HepG2 (cell line): ENCODE data around the gene DFFA. TPM values are rescaled to one million over a fixed set of nuclear protein-coding genes. Genes with fewer than 3 reads are reported as not detected.

Experiments
- ELF3 ChIP-seq: IDR thresholded peaks from 2 replicates; pipeline ENCODE4 v1.6.1; 2016; ENCODE audit warnings: missing genetic modification reagents, missing compliant biosample characterization
- FOXJ3 ChIP-seq: sonication (generic); formaldehyde crosslinking; IDR thresholded peaks from 2 replicates; pipeline ENCODE4 v1.4.0; 2020; ENCODE audit warnings: missing genetic modification reagents, mild to moderate bottlenecking, borderline replicate concordance
- HMG20B ChIP-seq: conservative IDR thresholded peaks from 2 replicates; pipeline ENCODE4 v1.6.1; 2016; ENCODE audit warnings: missing genetic modification reagents, missing compliant biosample characterization
- KLF11 ChIP-seq: IDR thresholded peaks from 2 replicates; pipeline ENCODE4 v1.6.1; 2016; ENCODE audit warnings: missing compliant biosample characterization
- NCOA2 ChIP-seq: sonication (generic); formaldehyde crosslinking; IDR thresholded peaks from 2 replicates; pipeline ENCODE4 v1.8.0; 2022; ENCODE audit warnings: inconsistent platforms
- NFIC ChIP-seq: IDR thresholded peaks from 2 replicates; pipeline ENCODE4 v1.6.1; 2012; ENCODE audit warnings: mild to moderate bottlenecking, low read length, inconsistent platforms
- NFKB2 ChIP-seq: sonication (generic); formaldehyde crosslinking; IDR thresholded peaks from 2 replicates; pipeline ENCODE4 v1.4.0; 2020; ENCODE audit warnings: missing genetic modification reagents, borderline replicate concordance
- POLR2AphosphoS5 ChIP-seq: IDR thresholded peaks from 2 replicates; pipeline ENCODE4 v1.6.1; 2012; ENCODE audit warnings: low read depth, low read length
- SMYD3 ChIP-seq: sonication (generic); formaldehyde crosslinking; IDR thresholded peaks from 2 replicates; pipeline ENCODE4 v1.8.1; 2023; ENCODE audit warnings: mild to moderate bottlenecking, missing genetic modification reagents
- TAF15 ChIP-seq: fragments of 200-400 bp; formaldehyde crosslinking; IDR thresholded peaks from one replicate; pipeline ENCODE4 v1.6.1; 2018; ENCODE audit warnings: mild to moderate bottlenecking, low read depth, low read length; ENCODE audit not compliant: poor library complexity, severe bottlenecking
- U2AF2 ChIP-seq: fragments of 200-400 bp; formaldehyde crosslinking; IDR thresholded peaks from 2 replicates; pipeline ENCODE4 v1.6.1; 2017; ENCODE audit warnings: low read depth, mild to moderate bottlenecking, low read length
- ZNF782 ChIP-seq: sonication (generic); formaldehyde crosslinking; IDR thresholded peaks from 2 replicates; pipeline ENCODE4 v1.4.0; 2020; ENCODE audit warnings: missing genetic modification reagents, mild to moderate bottlenecking, borderline replicate concordance
- polyA plus RNA-seq, 8 experiments: library from polyadenylated mRNA; depleted of rRNA in 3 of 8; stranded (reverse) in 7 of 8; unstranded in 1 of 8; fragments of >200 nt; fragmentation: Illumina TruSeq in 4 of 8; extraction: Trizol in 4 of 8; gene quantifications; 2 replicates each; pipeline versions ENCODE4 v1.2.1 to v1.2.3, GENCODE V29; 2011 to 2016; ENCODE audit warnings: low read depth in 4 of 8, missing spikeins in 1 of 8, mixed read lengths in 1 of 8; ENCODE audit not compliant: insufficient read depth in 1 of 8
- total RNA-seq, 5 experiments: library from RNA; depleted of rRNA; stranded (reverse); fragments of >200 nt; fragmentation: Illumina TruSeq; extraction: Trizol; gene quantifications; 2 replicates each; pipeline ENCODE4 v1.2.3, GENCODE V29; 2016; ENCODE audit warnings: low read depth in 1 of 5
- TF ChIP-seq, protein P1 (sequence below): sonication (generic); formaldehyde crosslinking; IDR thresholded peaks from 2 replicates; pipeline ENCODE4 v1.4.0; 2020; ENCODE audit warnings: missing genetic modification reagents, borderline replicate concordance
- TF ChIP-seq, protein P2 (sequence below), 2 experiments: fragments of 450-650 bp in 1 of 2; sonication (generic) in 1 of 2; formaldehyde crosslinking in 1 of 2; IDR thresholded peaks; 2 replicates each; pipeline versions ENCODE4 v1.6.1 to v1.8.0; 2016 to 2022; ENCODE audit warnings: antibody characterized with exemption in 1 of 2, mild to moderate bottlenecking in 1 of 2, missing genetic modification reagents in 1 of 2
- TF ChIP-seq, protein P3 (sequence below): sonication (generic); formaldehyde crosslinking; IDR thresholded peaks from 2 replicates; pipeline ENCODE4 v1.5.1; 2020; ENCODE audit warnings: mild to moderate bottlenecking, moderate library complexity, missing genetic modification reagents

Gene DFFA
- total and polyA plus RNA-seq, 2 of the 13 experiments (the other 11 are each of a cell fraction or from before 2014, with no cell fraction given): 16.5 to 33.9 TPM

DNA sequence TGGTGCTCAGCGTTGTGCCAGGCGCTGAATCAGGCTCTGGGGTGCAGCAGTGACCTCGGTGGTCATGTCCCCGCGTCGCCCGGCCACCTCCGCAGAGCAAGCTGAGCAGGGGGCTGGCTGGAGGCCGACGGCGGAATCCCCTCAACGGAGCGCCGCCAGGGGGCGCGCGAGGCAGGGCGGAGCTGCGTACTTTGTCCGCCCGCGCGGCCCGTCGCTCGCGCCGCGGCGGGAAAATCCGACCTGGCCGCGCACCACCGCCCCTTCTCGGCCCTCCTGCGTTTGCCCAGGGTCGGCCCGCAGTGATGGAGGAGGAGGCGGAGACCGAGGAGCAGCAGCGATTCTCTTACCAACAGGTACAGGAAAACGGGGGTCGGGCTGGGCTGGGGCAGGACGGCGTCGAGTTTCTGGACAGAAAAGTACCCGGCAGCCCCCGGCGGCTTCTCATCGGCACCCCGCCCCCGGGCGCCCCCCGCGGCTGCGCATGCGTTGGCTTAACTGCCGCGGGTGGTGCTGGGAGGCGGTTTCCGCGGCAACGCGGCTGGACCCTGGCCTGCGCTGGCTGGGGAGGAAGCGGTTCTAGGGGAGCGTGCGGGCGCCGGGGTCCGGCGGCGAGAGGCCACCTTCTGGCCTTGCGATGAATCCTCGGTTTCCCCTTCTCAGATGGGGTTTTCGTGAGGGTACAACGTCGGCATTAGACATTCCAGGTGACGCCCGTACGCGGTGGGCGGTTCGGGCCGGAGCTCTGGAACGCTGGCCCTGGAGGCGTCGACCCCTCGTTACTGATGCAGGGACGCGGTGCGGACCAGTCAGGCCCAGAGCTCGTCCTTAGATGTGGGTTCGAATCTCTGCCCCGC is 41.9 kb downstream of the DFFA start, which contains the start of gene CENPS (continued):
- no peak for TF ChIP-seq HMG20B (CRISPR knock-in tag)
- TF ChIP-seq ZNF782 (CRISPR knock-in tag): peak; percentile 90; the same call in 1 of the 2 replicates
- no peak for TF ChIP-seq NFIC
- peak; percentile 32 for TF ChIP-seq TAF15
- TF ChIP-seq NCOA2 (CRISPR knock-in tag): peak; percentile 17; the same call in 1 of the 2 replicates
- TF ChIP-seq U2AF2: no peak
- TF ChIP-seq ELF3: peak; percentile 69
- TF ChIP-seq SMYD3: peak; percentile 95
- TF ChIP-seq, protein P1, sequence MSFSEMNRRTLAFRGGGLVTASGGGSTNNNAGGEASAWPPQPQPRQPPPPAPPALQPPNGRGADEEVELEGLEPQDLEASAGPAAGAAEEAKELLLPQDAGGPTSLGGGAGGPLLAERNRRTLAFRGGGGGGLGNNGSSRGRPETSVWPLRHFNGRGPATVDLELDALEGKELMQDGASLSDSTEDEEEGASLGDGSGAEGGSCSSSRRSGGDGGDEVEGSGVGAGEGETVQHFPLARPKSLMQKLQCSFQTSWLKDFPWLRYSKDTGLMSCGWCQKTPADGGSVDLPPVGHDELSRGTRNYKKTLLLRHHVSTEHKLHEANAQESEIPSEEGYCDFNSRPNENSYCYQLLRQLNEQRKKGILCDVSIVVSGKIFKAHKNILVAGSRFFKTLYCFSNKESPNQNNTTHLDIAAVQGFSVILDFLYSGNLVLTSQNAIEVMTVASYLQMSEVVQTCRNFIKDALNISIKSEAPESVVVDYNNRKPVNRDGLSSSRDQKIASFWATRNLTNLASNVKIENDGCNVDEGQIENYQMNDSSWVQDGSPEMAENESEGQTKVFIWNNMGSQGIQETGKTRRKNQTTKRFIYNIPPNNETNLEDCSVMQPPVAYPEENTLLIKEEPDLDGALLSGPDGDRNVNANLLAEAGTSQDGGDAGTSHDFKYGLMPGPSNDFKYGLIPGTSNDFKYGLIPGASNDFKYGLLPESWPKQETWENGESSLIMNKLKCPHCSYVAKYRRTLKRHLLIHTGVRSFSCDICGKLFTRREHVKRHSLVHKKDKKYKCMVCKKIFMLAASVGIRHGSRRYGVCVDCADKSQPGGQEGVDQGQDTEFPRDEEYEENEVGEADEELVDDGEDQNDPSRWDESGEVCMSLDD (CRISPR knock-in tag): no peak
- no peak for TF ChIP-seq FOXJ3
- TF ChIP-seq KLF11 (CRISPR knock-in tag): no peak; the same call in 1 of the 2 replicates
- TF ChIP-seq, protein P2, sequence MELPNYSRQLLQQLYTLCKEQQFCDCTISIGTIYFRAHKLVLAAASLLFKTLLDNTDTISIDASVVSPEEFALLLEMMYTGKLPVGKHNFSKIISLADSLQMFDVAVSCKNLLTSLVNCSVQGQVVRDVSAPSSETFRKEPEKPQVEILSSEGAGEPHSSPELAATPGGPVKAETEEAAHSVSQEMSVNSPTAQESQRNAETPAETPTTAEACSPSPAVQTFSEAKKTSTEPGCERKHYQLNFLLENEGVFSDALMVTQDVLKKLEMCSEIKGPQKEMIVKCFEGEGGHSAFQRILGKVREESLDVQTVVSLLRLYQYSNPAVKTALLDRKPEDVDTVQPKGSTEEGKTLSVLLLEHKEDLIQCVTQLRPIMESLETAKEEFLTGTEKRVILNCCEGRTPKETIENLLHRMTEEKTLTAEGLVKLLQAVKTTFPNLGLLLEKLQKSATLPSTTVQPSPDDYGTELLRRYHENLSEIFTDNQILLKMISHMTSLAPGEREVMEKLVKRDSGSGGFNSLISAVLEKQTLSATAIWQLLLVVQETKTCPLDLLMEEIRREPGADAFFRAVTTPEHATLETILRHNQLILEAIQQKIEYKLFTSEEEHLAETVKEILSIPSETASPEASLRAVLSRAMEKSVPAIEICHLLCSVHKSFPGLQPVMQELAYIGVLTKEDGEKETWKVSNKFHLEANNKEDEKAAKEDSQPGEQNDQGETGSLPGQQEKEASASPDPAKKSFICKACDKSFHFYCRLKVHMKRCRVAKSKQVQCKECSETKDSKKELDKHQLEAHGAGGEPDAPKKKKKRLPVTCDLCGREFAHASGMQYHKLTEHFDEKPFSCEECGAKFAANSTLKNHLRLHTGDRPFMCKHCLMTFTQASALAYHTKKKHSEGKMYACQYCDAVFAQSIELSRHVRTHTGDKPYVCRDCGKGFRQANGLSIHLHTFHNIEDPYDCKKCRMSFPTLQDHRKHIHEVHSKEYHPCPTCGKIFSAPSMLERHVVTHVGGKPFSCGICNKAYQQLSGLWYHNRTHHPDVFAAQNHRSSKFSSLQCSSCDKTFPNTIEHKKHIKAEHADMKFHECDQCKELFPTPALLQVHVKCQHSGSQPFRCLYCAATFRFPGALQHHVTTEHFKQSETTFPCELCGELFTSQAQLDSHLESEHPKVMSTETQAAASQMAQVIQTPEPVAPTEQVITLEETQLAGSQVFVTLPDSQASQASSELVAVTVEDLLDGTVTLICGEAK (IDR thresholded peaks at IDR 0.05): no peak
- TF ChIP-seq, protein P2 (CRISPR knock-in tag; IDR thresholded peaks at IDR 0.05): peak; percentile 91
- peak; percentile 97 for TF ChIP-seq NFKB2 (CRISPR knock-in tag)
- TF ChIP-seq POLR2AphosphoS5: peak; percentile 74
- TF ChIP-seq, protein P3, sequence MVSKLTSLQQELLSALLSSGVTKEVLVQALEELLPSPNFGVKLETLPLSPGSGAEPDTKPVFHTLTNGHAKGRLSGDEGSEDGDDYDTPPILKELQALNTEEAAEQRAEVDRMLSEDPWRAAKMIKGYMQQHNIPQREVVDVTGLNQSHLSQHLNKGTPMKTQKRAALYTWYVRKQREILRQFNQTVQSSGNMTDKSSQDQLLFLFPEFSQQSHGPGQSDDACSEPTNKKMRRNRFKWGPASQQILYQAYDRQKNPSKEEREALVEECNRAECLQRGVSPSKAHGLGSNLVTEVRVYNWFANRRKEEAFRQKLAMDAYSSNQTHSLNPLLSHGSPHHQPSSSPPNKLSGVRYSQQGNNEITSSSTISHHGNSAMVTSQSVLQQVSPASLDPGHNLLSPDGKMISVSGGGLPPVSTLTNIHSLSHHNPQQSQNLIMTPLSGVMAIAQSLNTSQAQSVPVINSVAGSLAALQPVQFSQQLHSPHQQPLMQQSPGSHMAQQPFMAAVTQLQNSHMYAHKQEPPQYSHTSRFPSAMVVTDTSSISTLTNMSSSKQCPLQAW (CRISPR knock-in tag): no peak; the same call in 1 of the 2 replicates
